Fibroblast of the conjunctiva (primary cell): Measurements from ENCODE around the gene CD52.

Source experiments
- DNase-seq: peaks from one replicate; pipeline ENCODE4 v3.0.0-alpha.2; 2010; ENCODE audit warnings: low read depth

CD52 gene

GRCh38 chr1:26335774-26336476, 18.2 kb downstream of the CD52 start:
- DNase-seq, result no peak

- DNase-seq, result no peak
Measured at GRCh38 chr1:26336477-26337205, 18.9 kb downstream of the CD52 start.

GRCh38 chr1:26337206-26337535, 19.4 kb downstream of the CD52 start:
- DNase-seq, result no peak

- no peak for DNase-seq
Measured at GRCh38 chr1:26337625-26338024, 19.9 kb downstream of the CD52 start.

- DNase-seq, result no peak
Measured at GRCh38 chr1:26338670-26339069, 20.9 kb downstream of the CD52 start.

DNA sequence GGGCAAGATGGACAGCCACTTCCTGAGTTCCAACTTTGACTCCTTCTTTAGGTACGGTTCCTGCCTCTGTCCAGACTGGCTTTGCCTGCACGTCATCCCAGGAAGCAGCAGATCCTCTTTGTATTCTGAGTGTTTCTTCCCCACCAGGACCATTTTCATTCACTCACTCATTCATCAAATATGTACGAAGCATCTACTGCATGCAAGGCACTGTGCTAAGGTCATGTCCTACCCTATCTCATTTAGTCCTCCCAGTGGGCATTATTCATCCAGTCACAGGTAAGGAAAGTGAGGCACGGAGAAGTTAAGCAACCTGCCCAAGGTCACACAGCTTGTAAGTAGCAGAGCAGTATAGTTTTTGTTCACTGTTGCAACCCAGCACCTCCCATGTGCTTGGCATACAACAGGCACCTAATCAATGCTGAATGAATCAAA, 22.3 kb downstream of the CD52 start:
- DNase-seq, result no peak

DNA sequence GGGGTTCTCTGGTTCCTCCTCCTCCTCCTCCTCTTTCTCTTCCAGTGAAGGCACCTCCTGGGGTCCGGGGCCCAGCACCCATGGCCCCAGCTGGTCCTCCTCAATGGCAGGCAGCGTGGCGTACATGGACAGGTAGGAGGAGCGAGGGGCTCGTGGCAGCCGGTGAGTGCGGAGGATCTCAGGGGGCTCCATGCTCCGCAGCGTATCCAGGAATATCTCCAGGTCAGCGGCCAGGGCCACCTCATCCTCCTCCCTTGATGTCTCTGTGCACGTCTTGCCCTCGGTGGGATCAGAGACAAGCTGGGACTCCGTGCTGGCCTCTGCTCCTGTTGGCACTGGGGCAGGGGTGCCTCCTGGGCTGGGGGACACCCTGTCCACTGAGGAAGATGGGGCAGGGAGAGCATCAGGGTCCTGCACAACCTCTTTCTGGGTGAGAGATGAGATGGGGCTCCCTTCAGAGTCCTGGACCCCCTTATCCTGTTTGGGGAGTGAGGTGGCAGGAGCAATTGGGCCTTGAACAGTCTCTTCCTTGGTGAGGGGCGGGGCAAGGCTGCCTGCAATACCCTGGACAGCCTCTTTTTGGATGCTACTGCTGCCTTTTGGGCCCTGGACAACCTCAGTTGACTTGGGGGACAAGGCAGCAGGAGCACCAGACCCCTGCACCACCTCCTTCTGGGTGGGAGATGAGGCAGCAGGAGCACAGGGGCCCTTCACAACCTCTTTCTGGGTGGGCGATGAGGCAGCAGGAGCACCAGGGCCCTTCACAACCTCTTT, 26.6 kb downstream of the CD52 start:
- no peak for DNase-seq

DNA sequence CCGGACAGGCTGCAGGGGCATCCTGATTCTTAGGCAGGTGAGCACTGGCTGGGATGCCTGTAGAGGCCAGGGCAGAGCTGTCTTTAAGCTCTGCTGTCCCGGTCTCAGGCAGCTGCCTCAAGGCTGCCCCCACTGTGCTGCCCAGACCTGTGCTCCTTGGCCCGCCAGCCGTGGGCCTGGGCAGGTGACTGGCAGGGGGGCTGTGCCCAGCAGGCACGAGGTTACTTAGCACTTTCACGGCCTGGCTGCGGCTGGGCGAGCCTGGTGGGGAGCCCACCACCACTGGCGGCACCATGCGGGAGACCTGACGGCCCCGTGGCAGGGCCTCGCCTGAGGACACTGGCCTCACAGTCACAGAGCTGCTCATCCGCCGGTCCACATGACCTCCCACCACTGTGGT, 28.0 kb downstream of the CD52 start:
- no peak for DNase-seq

DNA sequence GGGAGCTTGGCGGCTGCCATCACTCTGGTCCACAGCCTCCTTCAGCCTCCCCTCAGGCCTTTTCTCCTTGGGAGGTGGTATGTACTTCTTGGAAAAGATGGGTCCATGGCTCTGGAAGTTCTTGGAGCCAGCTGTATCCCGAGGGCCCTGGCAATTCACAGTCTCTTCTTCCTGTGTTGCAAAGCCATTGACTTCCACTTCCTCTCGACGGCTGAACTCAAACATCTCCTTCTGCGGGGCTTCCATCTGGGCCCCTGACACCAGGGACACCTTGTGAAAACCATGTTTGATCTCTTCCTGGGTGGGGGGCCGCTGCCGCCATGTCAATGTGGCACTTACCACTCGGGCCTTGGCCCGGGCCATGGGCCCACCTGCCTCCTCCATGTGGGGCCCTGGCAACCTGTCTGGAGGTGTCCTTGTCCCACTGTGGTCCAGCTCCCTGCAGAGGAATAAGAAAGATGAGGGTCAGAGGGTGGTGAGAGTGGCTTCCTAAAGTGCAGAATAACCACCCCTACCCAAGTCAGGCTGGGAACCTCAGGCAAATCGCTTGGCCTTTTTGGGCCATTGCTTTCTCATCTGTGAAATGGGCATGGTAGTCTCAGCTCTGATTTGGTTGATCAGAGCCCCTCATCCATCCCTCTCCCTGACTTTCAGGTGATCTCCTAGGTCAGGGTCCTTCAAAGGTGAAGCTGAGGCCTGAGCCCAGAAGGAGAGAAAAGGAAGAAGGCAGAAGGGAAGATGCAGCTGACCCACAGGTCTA, 28.7 kb downstream of the CD52 start:
- no peak for DNase-seq

DNA sequence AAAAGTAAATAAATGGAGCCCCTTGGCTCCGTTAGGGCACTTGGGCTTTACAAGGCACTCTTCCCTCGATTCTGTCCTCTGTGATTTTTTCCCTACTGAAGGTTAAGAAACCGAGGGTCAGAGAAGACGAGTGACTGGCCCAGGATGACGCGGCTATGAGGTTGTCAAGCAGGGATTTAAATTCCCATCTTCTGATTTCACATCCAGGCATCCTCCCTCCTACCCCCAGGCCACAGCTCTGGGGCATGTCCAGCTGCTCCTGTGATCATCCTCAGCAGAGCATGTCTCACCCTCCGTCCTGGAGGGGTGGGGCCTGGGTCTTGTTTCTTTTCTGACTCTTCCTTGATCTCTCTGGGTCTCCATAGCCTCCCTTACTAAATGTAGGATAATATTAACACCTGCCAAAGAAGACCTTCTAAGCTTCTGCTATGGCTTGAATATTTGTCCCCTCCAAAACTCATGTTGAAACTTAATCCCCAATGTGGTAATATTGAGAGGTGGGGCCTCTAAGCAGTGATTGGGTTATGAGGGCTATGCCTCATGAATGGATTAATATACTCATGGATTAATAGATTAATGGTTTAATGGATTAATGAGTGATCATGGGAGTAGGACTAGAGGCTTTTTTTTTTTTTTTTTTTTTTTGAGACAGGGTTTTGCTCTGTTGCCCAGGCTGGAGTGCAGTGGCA, 31.6 kb downstream of the CD52 start:
- DNase-seq, result no peak

- no peak for DNase-seq
Measured at GRCh38 chr1:26349877-26350244, 32.1 kb downstream of the CD52 start.

GRCh38 chr1:26350343-26350700, 32.6 kb downstream of the CD52 start:
- DNase-seq, result no peak

DNA sequence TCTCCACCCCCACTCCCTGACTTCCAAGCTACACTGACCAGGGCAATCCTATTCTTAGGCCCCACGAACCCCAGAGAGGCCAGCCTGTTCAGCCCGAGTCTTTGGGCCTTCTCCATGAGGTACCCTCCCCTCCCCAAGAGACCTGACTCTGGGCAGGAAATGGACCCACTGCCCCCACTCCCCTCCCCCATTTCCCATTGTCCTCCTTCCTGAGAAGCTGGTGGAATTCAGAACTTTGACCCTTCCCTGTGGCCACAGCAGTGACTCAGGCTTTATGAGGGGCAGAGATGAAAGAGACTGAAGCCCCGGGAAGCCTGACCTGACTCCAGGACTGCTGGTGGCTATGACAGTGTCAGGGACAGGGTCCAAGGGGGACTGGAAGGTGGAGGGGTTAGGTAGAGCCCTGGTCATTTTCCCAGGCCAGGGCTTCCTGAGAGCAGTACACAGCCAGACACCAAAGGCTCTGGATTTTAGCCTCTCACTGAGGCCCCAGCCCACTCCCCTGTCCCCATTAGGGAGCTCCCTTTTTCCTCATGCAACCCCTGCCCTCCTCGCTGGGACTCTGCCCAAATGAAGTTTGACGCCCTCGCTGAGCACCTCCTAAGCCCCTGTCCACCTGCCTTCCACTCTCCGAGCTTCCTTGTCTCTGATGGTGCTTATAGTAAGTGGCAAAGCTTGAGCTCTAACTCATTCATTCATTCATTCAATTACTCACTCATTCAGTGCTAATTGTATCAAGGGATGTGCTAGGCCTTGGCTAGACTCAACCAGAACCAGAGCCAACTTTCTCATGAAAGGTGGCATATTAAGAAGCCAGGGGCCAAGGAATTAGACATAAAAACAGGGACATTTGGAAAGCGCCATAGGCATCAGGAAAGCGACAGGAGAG, 33.2 kb downstream of the CD52 start:
- no peak for DNase-seq

GRCh38 chr1:26351590-26352337, 34.0 kb downstream of the CD52 start:
- DNase-seq, result no peak

- no peak for DNase-seq
Measured at GRCh38 chr1:26352338-26352679, 34.6 kb downstream of the CD52 start.

GRCh38 chr1:26353210-26353859, 35.6 kb downstream of the CD52 start:
- no peak for DNase-seq

- no peak for DNase-seq
Measured at GRCh38 chr1:26353976-26354820, 36.4 kb downstream of the CD52 start, which contains the start of gene CRYBG2. Gene CRYBG2 (minus strand): TSS chr1:26354130. CDS start chr1:26346657, 7,473 bp downstream.

GRCh38 chr1:26354972-26355371, 37.2 kb downstream of the CD52 start:
- no peak for DNase-seq

- DNase-seq, result no peak
Measured at GRCh38 chr1:26356106-26356505, 38.3 kb downstream of the CD52 start.
